DND-41 (cell line): Measurements from ENCODE around the gene EIF2B1.
"Not testable (repeated sequence)": the region's sequence is repeated elsewhere in the genome, so short reads cannot be mapped to it uniquely, and the experiment has no call there.

Source experiments
- ATAC-seq: fragments of 200-7000 bp; cut with Tn5 transposase; 3 replicates; pipeline ENCODE4 v1.9.1; 2021; ENCODE audit warnings: low read depth; ENCODE audit not compliant: insufficient read depth
- DNase-seq: peaks from one replicate; pipeline ENCODE4 v3.0.0-alpha.2; 2020
- H2AFZ ChIP-seq: 2 replicates; pipeline ENCODE4 v1.6.0; 2012; ENCODE audit warnings: low read depth, low read length
- H3K27ac ChIP-seq: 2 replicates; pipeline ENCODE4 v1.5.1; 2012; ENCODE audit warnings: low read length, inconsistent platforms
- H3K27me3 ChIP-seq: fragments of 200-600 bp; sonication (generic); 2 replicates; pipeline ENCODE4 v1.6.0; 2012; ENCODE audit warnings: low read length, mild to moderate bottlenecking, inconsistent platforms; ENCODE audit not compliant: insufficient read depth, poor library complexity
- H3K36me3 ChIP-seq: 2 replicates; pipeline ENCODE4 v1.5.1; 2012; ENCODE audit warnings: low read length, inconsistent platforms; ENCODE audit not compliant: insufficient read depth
- H3K4me1 ChIP-seq: 2 replicates; pipeline ENCODE4 v1.5.1; 2012; ENCODE audit warnings: mild to moderate bottlenecking, low read length; ENCODE audit not compliant: insufficient read depth
- H3K4me2 ChIP-seq: 2 replicates; pipeline ENCODE4 v1.6.0; 2012; ENCODE audit warnings: mild to moderate bottlenecking, moderate library complexity, low read length, inconsistent platforms; ENCODE audit not compliant: insufficient read depth
- H3K4me3 ChIP-seq, 2 experiments: fragments of 200-600 bp in 1 of 2; shearing (Covaris generic) in 1 of 2; 2 replicates each; pipeline ENCODE4 v1.5.1; 2012 to 2016; ENCODE audit warnings: inconsistent platforms in 2 of 2, low read length in 2 of 2, mild to moderate bottlenecking in 2 of 2, low read depth in 1 of 2, moderate library complexity in 1 of 2
- H3K79me2 ChIP-seq: 2 replicates; pipeline ENCODE4 v1.6.0; 2012; ENCODE audit warnings: low read length, inconsistent platforms; ENCODE audit not compliant: insufficient read depth
- H3K9ac ChIP-seq: 2 replicates; pipeline ENCODE4 v1.6.0; 2012; ENCODE audit warnings: low read depth, mild to moderate bottlenecking, inconsistent platforms, low read length, moderate library complexity
- H3K9me3 ChIP-seq: 2 replicates; pipeline ENCODE4 v1.5.1; 2012; ENCODE audit warnings: low read length, moderate library complexity, mild to moderate bottlenecking, inconsistent platforms; ENCODE audit not compliant: insufficient read depth, severe bottlenecking
- H4K20me1 ChIP-seq: 2 replicates; pipeline ENCODE4 v1.6.0; 2012; ENCODE audit warnings: low read length; ENCODE audit not compliant: insufficient read depth
- EZH2 ChIP-seq: IDR thresholded peaks from 3 replicates; pipeline ENCODE4 v1.6.1; 2012; ENCODE audit warnings: borderline replicate concordance, low read depth, mild to moderate bottlenecking, moderate library complexity, low read length, inconsistent platforms; ENCODE audit not compliant: severe bottlenecking
- TF ChIP-seq, protein P1 (sequence below): IDR thresholded peaks from 2 replicates; pipeline ENCODE4 v1.5.1; 2012; ENCODE audit warnings: borderline replicate concordance, low read length, moderate library complexity, mild to moderate bottlenecking; ENCODE audit not compliant: poor library complexity, severe bottlenecking; ENCODE audit errors: extremely low read depth

EIF2B1 gene

DNA sequence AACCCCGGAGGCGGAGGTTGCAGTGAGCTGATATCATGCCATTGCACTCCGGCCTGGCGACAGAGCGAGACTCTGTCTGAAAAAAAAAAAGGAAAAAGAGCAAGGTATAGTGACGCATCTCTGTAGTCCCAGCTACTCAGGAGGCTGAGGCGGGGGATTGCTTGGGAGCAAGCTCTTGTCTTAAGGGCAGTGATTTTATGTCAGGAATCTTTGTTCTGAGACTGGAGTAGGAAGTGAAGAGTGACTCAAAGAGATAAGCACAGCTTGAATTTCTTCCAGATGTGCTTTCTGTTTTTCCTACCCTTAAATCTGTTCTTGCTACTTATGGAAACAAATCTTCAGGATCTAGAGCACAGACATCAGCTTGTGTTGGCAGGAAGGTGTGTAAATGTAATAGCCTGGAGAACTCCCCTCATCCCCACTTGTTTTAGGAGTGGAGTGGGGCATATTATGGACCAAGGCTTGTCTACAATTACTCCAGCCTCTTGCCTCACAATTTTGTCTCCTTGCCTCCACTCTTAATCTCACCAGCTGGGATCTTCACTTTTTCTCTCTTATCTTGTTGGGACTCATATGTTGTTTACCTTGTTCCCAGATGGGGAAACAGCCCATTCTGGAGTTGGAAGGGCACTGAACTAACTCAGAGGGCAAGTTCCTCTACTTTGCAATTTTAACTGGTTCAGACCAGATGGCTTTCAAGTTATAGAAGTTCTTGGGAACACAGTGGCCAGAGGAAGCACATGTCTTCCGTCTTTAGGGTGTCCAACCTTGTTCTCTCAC, 41.6 kb downstream of the EIF2B1 start:
- peaks cover 25% of the 10 kb centered on the region; the same call in 1 of the 2 replicates for H4K20me1 ChIP-seq
- H2AFZ ChIP-seq: no peak overlapping the region
- H3K4me3 ChIP-seq: no peak overlapping the region
- no peaks in the 10 kb centered on the region for H3K27me3 ChIP-seq
- H3K36me3 ChIP-seq: peaks cover 91% of the 10 kb centered on the region
- H3K9me3 ChIP-seq: no peaks in the 10 kb centered on the region
- H3K27ac ChIP-seq: no peak overlapping the region
- H3K9ac ChIP-seq: no peak overlapping the region
- ATAC-seq (no peak), DNase-seq (no peak)
- H3K4me2 ChIP-seq: no peak overlapping the region
- H3K4me1 ChIP-seq: peaks cover 30% of the 10 kb centered on the region
- TF ChIP-seq, protein P1, sequence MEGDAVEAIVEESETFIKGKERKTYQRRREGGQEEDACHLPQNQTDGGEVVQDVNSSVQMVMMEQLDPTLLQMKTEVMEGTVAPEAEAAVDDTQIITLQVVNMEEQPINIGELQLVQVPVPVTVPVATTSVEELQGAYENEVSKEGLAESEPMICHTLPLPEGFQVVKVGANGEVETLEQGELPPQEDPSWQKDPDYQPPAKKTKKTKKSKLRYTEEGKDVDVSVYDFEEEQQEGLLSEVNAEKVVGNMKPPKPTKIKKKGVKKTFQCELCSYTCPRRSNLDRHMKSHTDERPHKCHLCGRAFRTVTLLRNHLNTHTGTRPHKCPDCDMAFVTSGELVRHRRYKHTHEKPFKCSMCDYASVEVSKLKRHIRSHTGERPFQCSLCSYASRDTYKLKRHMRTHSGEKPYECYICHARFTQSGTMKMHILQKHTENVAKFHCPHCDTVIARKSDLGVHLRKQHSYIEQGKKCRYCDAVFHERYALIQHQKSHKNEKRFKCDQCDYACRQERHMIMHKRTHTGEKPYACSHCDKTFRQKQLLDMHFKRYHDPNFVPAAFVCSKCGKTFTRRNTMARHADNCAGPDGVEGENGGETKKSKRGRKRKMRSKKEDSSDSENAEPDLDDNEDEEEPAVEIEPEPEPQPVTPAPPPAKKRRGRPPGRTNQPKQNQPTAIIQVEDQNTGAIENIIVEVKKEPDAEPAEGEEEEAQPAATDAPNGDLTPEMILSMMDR: no peak
- TF ChIP-seq EZH2: no peak
- peaks cover 91% of the 10 kb centered on the region for H3K79me2 ChIP-seq

GRCh38 chr12:123580772-123581171, 52.7 kb downstream of the EIF2B1 start:
- Histone ChIP-seq H3K27ac (no peak overlapping the region), H3K36me3 (no peaks in the 10 kb centered on the region; the same call in 1 of the 2 replicates), H4K20me1 (peaks cover 12% of the 10 kb centered on the region; the same call in 1 of the 2 replicates), H3K27me3 (no peaks in the 10 kb centered on the region), H3K4me2 (no peak overlapping the region), H3K9me3 (no peaks in the 10 kb centered on the region), H3K79me2 (peaks cover 34% of the 10 kb centered on the region), H3K4me3 (no peak overlapping the region), H3K9ac (no peak overlapping the region), H3K4me1 (peaks cover 26% of the 10 kb centered on the region), H2AFZ (no peak overlapping the region)
- TF ChIP-seq, protein P1: no peak
- no peak for TF ChIP-seq EZH2
- ATAC-seq: no peak
- DNase-seq: no peak

- ATAC-seq, H3K27ac ChIP-seq, H4K20me1 ChIP-seq, DNase-seq, H3K4me3 ChIP-seq, H3K36me3 ChIP-seq, H3K27me3 ChIP-seq, H3K9me3 ChIP-seq, H3K4me2 ChIP-seq, H2AFZ ChIP-seq, H3K9ac ChIP-seq: not testable (repeated sequence)
- Histone ChIP-seq H3K79me2 (peaks cover 16% of the 10 kb centered on the region), H3K4me1 (peaks cover 18% of the 10 kb centered on the region)
Observed at GRCh38 chr12:123578829-123579228, 54.7 kb downstream of the EIF2B1 start.

GRCh38 chr12:123578243-123578642, 55.2 kb downstream of the EIF2B1 start:
- no peak overlapping the region for H3K4me3 ChIP-seq
- H3K79me2 ChIP-seq: peaks cover 11% of the 10 kb centered on the region
- TF ChIP-seq EZH2: no peak
- TF ChIP-seq, protein P1: no peak
- no peak overlapping the region for H3K27ac ChIP-seq
- DNase-seq: no peak
- H3K4me2 ChIP-seq: no peak overlapping the region
- no peaks in the 10 kb centered on the region for H3K36me3 ChIP-seq
- H4K20me1 ChIP-seq: no peaks in the 10 kb centered on the region
- no peak overlapping the region for H2AFZ ChIP-seq
- no peaks in the 10 kb centered on the region for H3K9me3 ChIP-seq
- no peak overlapping the region for H3K9ac ChIP-seq
- peaks cover 15% of the 10 kb centered on the region for H3K4me1 ChIP-seq
- H3K27me3 ChIP-seq: no peaks in the 10 kb centered on the region
- ATAC-seq: no peak
